OCI-LY7 (cell line): ENCODE results near the gene NR5A2.

Experiments
- EZH2phosphoT487 ChIP-seq: fragments of 200-600 bp; sonication (generic); IDR thresholded peaks from 2 replicates; pipeline ENCODE4 v1.6.1; 2018; ENCODE audit warnings: low read depth, borderline replicate concordance, mild to moderate bottlenecking, mixed run types, antibody characterized with exemption, low read length, moderate library complexity, mixed read lengths
- TF ChIP-seq, protein P1 (sequence below): fragments of 200-600 bp; sonication (generic); conservative IDR thresholded peaks from 2 replicates; pipeline ENCODE4 v1.5.1; 2014; ENCODE audit warnings: mild to moderate bottlenecking, antibody characterized with exemption, low read length, moderate library complexity, mixed read lengths

- TF ChIP-seq, protein P1, sequence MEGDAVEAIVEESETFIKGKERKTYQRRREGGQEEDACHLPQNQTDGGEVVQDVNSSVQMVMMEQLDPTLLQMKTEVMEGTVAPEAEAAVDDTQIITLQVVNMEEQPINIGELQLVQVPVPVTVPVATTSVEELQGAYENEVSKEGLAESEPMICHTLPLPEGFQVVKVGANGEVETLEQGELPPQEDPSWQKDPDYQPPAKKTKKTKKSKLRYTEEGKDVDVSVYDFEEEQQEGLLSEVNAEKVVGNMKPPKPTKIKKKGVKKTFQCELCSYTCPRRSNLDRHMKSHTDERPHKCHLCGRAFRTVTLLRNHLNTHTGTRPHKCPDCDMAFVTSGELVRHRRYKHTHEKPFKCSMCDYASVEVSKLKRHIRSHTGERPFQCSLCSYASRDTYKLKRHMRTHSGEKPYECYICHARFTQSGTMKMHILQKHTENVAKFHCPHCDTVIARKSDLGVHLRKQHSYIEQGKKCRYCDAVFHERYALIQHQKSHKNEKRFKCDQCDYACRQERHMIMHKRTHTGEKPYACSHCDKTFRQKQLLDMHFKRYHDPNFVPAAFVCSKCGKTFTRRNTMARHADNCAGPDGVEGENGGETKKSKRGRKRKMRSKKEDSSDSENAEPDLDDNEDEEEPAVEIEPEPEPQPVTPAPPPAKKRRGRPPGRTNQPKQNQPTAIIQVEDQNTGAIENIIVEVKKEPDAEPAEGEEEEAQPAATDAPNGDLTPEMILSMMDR, result no peak
- TF ChIP-seq EZH2phosphoT487, result no peak
Observed at GRCh38 chr1:200163911-200164310, 136.4 kb downstream of the NR5A2 start.
